Measurements from ENCODE around the gene SEL1L.

DNA sequence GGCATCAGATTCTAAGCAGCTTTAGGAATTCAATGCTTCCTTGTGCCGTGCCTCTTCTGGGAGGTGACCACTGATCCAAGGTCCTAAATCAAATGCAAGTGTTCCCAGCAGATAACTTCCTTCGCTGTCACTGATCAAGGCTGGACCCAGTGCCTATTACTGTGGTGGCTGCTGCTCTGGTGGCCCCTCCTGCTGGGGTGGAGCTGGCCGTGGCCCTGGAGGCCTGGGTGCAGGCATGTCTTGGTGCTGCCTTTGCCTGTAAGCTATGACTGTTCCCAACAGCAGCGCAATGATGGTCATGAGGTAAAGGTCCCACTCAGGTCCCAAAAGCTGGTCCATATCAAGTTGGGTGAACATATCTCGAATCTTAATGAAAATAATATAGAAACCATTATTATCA, 56.8 kb downstream of the SEL1L start:
- TF ChIP-seq JUND (IDR thresholded peaks at IDR 0.05) (no peak), CEBPB (IDR thresholded peaks at IDR 0.05; ENCODE audit: low read depth) (no peak), EGR1 (IDR thresholded peaks at IDR 0.05; ENCODE audit: low read depth) (no peak), POLR2AphosphoS5 (IDR thresholded peaks at IDR 0.05; ENCODE audit: low read depth, low read length) (no peak), POLR2A (IDR thresholded peaks at IDR 0.05; ENCODE audit: borderline replicate concordance, extremely low read depth, insufficient read depth, insufficient read length) (no peak), FOSL1 (IDR thresholded peaks at IDR 0.05; ENCODE audit: low read depth) (no peak), CTCF (IDR thresholded peaks at IDR 0.05 in 2 of 3, conservative IDR thresholded peaks at IDR 0.05 in 1 of 3; ENCODE audit: borderline replicate concordance in 1 of 3, insufficient read depth in 1 of 3, low read depth in 2 of 3, low read length in 2 of 3) (no peak), YY1 (IDR thresholded peaks at IDR 0.05; ENCODE audit: extremely low read depth, insufficient replicate concordance, low read depth, low read length) (no peak), RAD21 (IDR thresholded peaks at IDR 0.05; ENCODE audit: low read depth) (no peak), MAX (IDR thresholded peaks at IDR 0.05) (no peak), SIN3A (IDR thresholded peaks at IDR 0.05; ENCODE audit: low read depth) (no peak), ZBTB33 (IDR thresholded peaks at IDR 0.05; ENCODE audit: extremely low read depth, insufficient replicate concordance, low read length) (no peak)
